ENCODE measurements around the gene OGFOD3.
"Not testable (repeated sequence)": the region's sequence is repeated elsewhere in the genome, so short reads cannot be mapped to it uniquely, and the experiment has no call there.

Gene OGFOD3

DNA sequence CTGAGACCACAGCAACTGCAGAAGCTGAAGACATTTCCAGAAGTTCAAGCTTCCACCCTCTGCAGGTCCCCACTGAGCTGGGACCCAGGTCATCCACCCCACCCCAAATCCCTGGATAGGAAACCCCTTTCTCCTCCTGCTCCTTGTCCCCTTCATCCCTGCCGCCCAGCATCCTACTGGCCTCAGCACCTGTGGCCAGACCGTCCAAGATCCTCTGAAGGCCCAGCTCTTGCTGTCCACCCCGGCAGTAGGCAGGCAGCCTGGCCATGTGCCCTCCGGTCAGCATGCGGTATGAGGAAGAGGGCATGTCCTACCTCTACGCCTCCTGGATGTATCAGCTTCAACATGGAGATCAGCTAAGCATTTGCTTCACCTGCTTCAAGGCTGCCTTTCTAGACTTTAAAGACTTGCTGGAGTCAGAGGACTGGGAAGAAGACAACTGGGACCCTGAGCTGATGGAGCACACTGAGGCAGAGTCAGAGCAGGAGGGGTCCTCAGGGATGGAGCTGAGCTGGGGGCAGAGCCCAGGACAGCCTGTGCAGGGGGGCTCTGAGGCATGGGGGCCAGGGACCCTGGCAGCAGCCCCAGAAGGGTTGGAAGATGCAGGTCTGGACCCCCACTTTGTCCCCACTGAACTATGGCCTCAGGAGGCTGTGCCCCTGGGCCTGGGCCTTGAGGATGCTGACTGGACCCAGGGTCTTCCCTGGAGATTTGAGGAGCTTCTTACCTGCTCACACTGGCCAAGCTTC lies 56.3 kb downstream of the OGFOD3 start:
- Histone ChIP-seq H3K4me1 (peaks cover 10% of the 10 kb centered on the region), H3K9me3 (no peaks in the 10 kb centered on the region), H3K4me3 (ENCODE audit: low read depth, low read length) (no peak overlapping the region), H3K36me3 (no peaks in the 10 kb centered on the region; the same call in 1 of the 2 replicates), H3K27me3 (no peaks in the 10 kb centered on the region)
- no peak for TF ChIP-seq CTCF (IDR thresholded peaks at IDR 0.05; ENCODE audit: low read depth, low read length)
- DNase-seq: no peak

GRCh38 chr17:82359451-82360074 lies 58.8 kb downstream of the OGFOD3 start:
- not testable (repeated sequence) for DNase-seq; H3K27me3 ChIP-seq; H3K36me3 ChIP-seq; H3K4me1 ChIP-seq; H3K4me3 ChIP-seq (ENCODE audit: low read depth, low read length); H3K9me3 ChIP-seq

DNA sequence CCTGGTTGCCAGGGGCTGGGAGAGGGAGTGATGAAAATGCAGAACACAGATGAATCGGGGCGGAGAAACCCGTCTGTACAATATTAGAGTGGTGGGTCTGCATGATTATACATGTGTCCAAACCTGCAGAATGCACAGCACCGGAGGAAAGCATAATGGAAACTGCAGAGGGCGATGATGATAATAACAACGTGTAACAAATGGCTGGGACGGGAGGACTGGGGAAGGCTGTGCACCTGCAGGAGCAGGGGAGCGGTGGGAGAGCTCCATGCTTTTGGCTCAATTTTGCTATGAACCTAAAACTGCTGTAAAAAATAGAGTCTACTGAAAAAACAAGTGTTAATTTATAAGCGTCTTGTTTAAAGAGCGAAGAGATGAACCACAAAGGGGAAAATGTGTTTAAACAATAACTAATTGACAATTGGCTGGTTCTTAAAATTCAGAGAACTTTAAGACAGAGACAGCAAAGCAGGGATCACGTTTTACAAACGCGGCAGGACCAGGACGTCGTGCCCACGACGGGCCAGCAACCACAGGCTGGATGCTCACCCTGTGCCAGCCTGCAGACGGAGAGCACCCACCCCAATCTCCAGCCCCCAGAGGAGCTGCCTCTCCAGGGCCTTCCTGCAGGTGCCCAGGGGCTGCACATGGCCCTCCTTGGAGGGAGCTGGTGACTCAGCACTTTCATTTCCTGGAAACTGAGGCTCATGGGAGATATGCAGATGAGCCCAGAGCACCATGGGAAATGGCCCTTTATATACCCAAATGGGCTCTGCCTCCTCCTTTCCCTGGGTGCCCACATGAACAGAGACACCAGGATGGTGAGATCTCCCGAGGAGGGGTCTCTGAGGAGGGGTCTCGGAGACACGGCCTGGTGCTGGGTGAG lies 59.7 kb downstream of the OGFOD3 start, which contains the start of gene TEX19:
Gene TEX19, plus strand, starts transcription at position 783 of the 886 bp plus-strand sequence. CDS start 2,904 bp downstream, outside the sequence.
- peak; percentile 20 for TF ChIP-seq CTCF (IDR thresholded peaks at IDR 0.05; ENCODE audit: low read depth, low read length)
- Histone ChIP-seq H3K4me3 (ENCODE audit: low read depth, low read length) (no peak within 1 kb of the TSS), H3K36me3 (no peaks in the 10 kb centered on the region; the same call in 1 of the 2 replicates), H3K9me3 (no peaks in the 10 kb centered on the region), H3K4me1 (peaks cover 10% of the 10 kb centered on the region), H3K27me3 (no peaks in the 10 kb centered on the region)
- peak; percentile 53 for DNase-seq

- no peak for DNase-seq
- no peaks in the 10 kb centered on the region; the same call in 1 of the 2 replicates for H3K36me3 ChIP-seq
- H3K9me3 ChIP-seq: no peaks in the 10 kb centered on the region
- H3K4me3 ChIP-seq (ENCODE audit: low read depth, low read length): no peak overlapping the region
- peaks cover 10% of the 10 kb centered on the region for H3K4me1 ChIP-seq
- no peaks in the 10 kb centered on the region for H3K27me3 ChIP-seq
- no peak for TF ChIP-seq CTCF (IDR thresholded peaks at IDR 0.05; ENCODE audit: low read depth, low read length)
These were observed 61.0 kb downstream of the OGFOD3 start for GRCh38 chr17:82357394-82357793.

DNA sequence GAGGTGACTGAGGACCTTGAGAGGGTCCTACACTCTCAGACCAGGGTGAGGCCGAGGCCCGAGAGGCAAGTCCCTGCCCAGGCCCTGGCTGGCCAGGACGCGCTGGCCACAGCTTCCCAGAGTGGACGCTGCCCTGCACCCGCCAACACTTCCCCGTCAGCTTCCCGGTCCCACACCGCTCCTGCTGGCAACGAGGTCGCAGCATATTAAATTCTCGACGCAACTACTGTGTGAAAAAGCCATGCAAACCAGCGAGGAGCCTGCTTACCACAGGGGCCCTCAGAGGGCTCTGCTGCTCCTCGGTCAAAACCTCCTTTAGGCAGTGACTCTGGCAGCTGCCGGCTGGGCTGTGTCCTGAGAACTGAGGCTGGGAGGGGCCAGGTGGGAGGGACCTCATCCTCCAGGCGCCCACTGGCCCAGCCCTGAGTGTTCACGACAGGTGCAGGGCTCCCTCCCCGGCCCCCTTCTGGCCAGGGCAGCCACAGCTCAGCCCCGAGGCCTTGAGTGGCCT lies 61.5 kb downstream of the OGFOD3 start:
- Histone ChIP-seq H3K9me3 (no peaks in the 10 kb centered on the region), H3K27me3 (no peaks in the 10 kb centered on the region), H3K4me3 (ENCODE audit: low read depth, low read length) (no peak overlapping the region), H3K4me1 (peaks cover 13% of the 10 kb centered on the region), H3K36me3 (no peaks in the 10 kb centered on the region; the same call in 1 of the 2 replicates)
- TF ChIP-seq CTCF (IDR thresholded peaks at IDR 0.05; ENCODE audit: low read depth, low read length): no peak
- peak; percentile 20 for DNase-seq

- Histone ChIP-seq H3K9me3 (no peaks in the 10 kb centered on the region), H3K36me3 (no peaks in the 10 kb centered on the region), H3K4me3 (ENCODE audit: low read depth, low read length) (no peak overlapping the region), H3K27me3 (no peaks in the 10 kb centered on the region), H3K4me1 (peaks cover 16% of the 10 kb centered on the region)
- no peak for DNase-seq
- TF ChIP-seq CTCF (IDR thresholded peaks at IDR 0.05; ENCODE audit: low read depth, low read length): no peak
These were observed 62.5 kb downstream of the OGFOD3 start for GRCh38 chr17:82355770-82356427.
